T-helper 2 cell treated with Interferon-gamma antibody and Interleukin-4, amounts not matched to agents 5 μg/mL and 100 μg/mL, for 36 hours (primary cell): ENCODE measurements around the gene TNS3.
"Not testable (repeated sequence)": the region's sequence is repeated elsewhere in the genome, so short reads cannot be mapped to it uniquely, and the experiment has no call there.

Experiments used
- DNase-seq: peaks from one replicate; pipeline ENCODE4 v3.0.0; 2021; ENCODE audit warnings: low spot score
- H3K27ac Mint-ChIP-seq: one replicate; pipeline ENCODE4 v1.8.0; 2021; ENCODE audit warnings: mild to moderate bottlenecking, mixed read lengths
- H3K27me3 Mint-ChIP-seq: one replicate; pipeline ENCODE4 v1.8.0; 2021; ENCODE audit warnings: low read depth, mixed read lengths
- H3K36me3 Mint-ChIP-seq: one replicate; pipeline ENCODE4 v1.8.0; 2021; ENCODE audit warnings: low read depth, mixed read lengths
- H3K4me1 Mint-ChIP-seq: one replicate; pipeline ENCODE4 v1.8.0; 2021; ENCODE audit warnings: low read depth, mixed read lengths
- H3K4me3 Mint-ChIP-seq: one replicate; pipeline ENCODE4 v1.8.0; 2022; ENCODE audit warnings: mild to moderate bottlenecking, moderate library complexity, mixed read lengths
- H3K9me3 Mint-ChIP-seq: one replicate; pipeline ENCODE4 v1.8.0; 2021; ENCODE audit warnings: mixed read lengths

Gene TNS3

GRCh38 chr7:47451851-47452205, 130.1 kb downstream of the TNS3 start:
- no peak for DNase-seq
- Mint-ChIP-seq H3K4me3 (no peak overlapping the region), H3K27me3 (no peaks in the 10 kb centered on the region), H3K4me1 (no peaks in the 10 kb centered on the region), H3K36me3 (no peaks in the 10 kb centered on the region), H3K27ac (no peak overlapping the region), H3K9me3 (no peaks in the 10 kb centered on the region)

DNA sequence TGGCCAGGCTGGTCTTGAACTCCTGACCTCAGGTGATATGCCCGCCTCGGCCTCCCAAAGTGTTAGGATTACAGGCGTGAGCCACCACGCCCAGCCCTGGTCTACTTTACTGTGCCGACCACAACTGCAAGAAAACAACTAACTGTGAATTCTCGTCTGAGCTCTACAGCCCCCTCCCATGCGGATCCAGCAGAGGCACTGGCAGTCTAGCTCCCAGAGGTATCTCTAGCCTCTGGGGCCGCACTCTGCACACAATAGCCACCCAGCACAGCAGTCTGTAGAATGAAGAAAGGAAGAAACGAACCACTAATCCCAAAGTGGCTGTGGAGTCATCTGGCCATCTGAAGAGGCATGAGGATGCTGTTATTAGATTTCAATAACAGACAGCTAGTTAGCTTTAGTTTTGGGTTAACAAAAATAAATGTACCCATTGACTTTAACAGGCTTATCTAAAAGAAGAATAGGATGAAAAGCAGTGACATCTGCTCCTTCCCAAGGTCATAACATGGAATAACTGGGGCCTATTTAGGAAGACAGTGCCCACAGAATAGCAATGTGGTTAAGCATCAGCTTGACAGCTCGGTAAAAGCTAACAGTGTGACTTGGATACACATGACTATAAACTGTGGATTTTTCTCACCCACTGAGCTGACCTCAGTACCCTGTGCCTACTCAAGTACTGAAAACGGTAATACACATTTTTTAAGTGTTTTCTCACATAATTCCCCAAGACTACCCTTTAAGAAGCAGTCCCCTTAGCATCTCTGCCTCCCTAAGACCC, 131.9 kb downstream of the TNS3 start:
- no peak overlapping the region for H3K4me3 Mint-ChIP-seq
- H3K27ac Mint-ChIP-seq = no peak overlapping the region
- no peaks in the 10 kb centered on the region for H3K36me3 Mint-ChIP-seq
- H3K4me1 Mint-ChIP-seq = no peaks in the 10 kb centered on the region
- H3K27me3 Mint-ChIP-seq = no peaks in the 10 kb centered on the region
- DNase-seq = no peak
- H3K9me3 Mint-ChIP-seq = no peaks in the 10 kb centered on the region

- Mint-ChIP-seq H3K9me3 (no peaks in the 10 kb centered on the region), H3K36me3 (no peaks in the 10 kb centered on the region), H3K27me3 (no peaks in the 10 kb centered on the region), H3K27ac (no peak overlapping the region), H3K4me3 (no peak overlapping the region), H3K4me1 (no peaks in the 10 kb centered on the region)
- no peak for DNase-seq
Measured at GRCh38 chr7:47448971-47449370, 132.9 kb downstream of the TNS3 start.

- no peak for DNase-seq
- H3K27me3 Mint-ChIP-seq = no peaks in the 10 kb centered on the region
- H3K27ac Mint-ChIP-seq = no peak overlapping the region
- no peaks in the 10 kb centered on the region for H3K36me3 Mint-ChIP-seq
- H3K4me1 Mint-ChIP-seq = no peaks in the 10 kb centered on the region
- no peaks in the 10 kb centered on the region for H3K9me3 Mint-ChIP-seq
- no peak overlapping the region for H3K4me3 Mint-ChIP-seq
Measured at GRCh38 chr7:47447621-47448349, 134.1 kb downstream of the TNS3 start.

- no peaks in the 10 kb centered on the region for H3K4me1 Mint-ChIP-seq
- no peak overlapping the region for H3K4me3 Mint-ChIP-seq
- no peak overlapping the region for H3K27ac Mint-ChIP-seq
- no peaks in the 10 kb centered on the region for H3K9me3 Mint-ChIP-seq
- no peaks in the 10 kb centered on the region for H3K36me3 Mint-ChIP-seq
- DNase-seq = no peak
- no peaks in the 10 kb centered on the region for H3K27me3 Mint-ChIP-seq
Measured at GRCh38 chr7:47446871-47447466, 134.9 kb downstream of the TNS3 start.

DNA sequence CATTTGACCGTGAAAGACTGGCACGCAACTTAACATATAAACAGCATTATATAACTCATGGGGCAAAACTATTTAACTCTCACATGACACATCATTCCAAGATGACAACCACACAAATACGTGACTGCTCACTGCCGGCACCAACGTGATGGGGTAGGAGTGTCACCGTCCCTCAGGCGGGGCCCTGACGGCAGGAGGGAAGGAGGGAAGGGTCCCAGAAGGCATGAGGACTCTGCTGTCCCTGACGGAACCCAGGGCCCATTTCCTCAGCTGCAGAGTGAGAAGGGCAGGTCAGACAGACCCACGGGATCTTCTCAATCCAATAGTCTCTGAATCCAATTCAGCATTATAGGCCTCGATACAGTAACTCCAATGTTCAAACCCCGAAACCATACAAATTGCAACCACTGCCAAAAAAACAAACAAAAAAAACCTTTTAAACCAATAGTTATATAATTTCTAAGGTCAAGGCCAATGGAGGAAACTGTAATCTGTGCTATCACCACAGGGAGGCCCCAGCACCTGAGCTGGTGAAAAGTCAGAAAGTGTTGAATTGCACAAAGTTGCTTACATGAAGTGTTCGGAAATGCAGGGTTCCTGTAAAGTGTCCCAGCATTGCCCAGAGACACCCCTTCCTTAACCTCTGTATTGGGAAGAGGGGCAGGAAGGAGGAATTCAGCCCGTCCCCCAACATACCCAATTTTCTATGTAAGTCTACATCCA, 137.4 kb downstream of the TNS3 start:
- no peaks in the 10 kb centered on the region for H3K9me3 Mint-ChIP-seq
- H3K27ac Mint-ChIP-seq = no peak overlapping the region
- H3K27me3 Mint-ChIP-seq = no peaks in the 10 kb centered on the region
- H3K4me3 Mint-ChIP-seq = no peak overlapping the region
- H3K4me1 Mint-ChIP-seq = no peaks in the 10 kb centered on the region
- H3K36me3 Mint-ChIP-seq = no peaks in the 10 kb centered on the region
- DNase-seq = no peak

GRCh38 chr7:47443049-47443448, 138.9 kb downstream of the TNS3 start:
- DNase-seq = no peak
- no peaks in the 10 kb centered on the region for H3K4me1 Mint-ChIP-seq
- no peak overlapping the region for H3K4me3 Mint-ChIP-seq
- H3K36me3 Mint-ChIP-seq = no peaks in the 10 kb centered on the region
- H3K27me3 Mint-ChIP-seq = no peaks in the 10 kb centered on the region
- no peak overlapping the region for H3K27ac Mint-ChIP-seq
- no peaks in the 10 kb centered on the region for H3K9me3 Mint-ChIP-seq

DNA sequence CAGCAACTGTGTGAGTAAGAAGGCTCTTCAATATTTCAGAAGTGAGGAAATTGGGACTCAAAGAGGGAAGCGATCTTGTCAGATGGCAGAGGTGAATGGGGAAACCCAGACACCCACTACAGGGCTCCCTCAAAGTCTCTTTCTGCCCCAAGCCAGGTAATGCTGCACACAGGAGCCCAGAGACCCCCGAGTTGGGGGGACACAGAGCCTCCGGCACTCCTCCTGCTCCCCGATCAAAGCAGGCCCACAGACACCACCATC, 139.4 kb downstream of the TNS3 start:
- no peak for DNase-seq
- Mint-ChIP-seq H3K4me1 (no peaks in the 10 kb centered on the region), H3K27ac (no peak overlapping the region), H3K27me3 (no peaks in the 10 kb centered on the region), H3K4me3 (no peak overlapping the region), H3K36me3 (no peaks in the 10 kb centered on the region), H3K9me3 (no peaks in the 10 kb centered on the region)

GRCh38 chr7:47441796-47442604, 139.9 kb downstream of the TNS3 start:
- no peak overlapping the region for H3K4me3 Mint-ChIP-seq
- H3K36me3 Mint-ChIP-seq = no peaks in the 10 kb centered on the region
- no peaks in the 10 kb centered on the region for H3K9me3 Mint-ChIP-seq
- DNase-seq = no peak
- no peaks in the 10 kb centered on the region for H3K27me3 Mint-ChIP-seq
- no peak overlapping the region for H3K27ac Mint-ChIP-seq
- no peaks in the 10 kb centered on the region for H3K4me1 Mint-ChIP-seq

DNA sequence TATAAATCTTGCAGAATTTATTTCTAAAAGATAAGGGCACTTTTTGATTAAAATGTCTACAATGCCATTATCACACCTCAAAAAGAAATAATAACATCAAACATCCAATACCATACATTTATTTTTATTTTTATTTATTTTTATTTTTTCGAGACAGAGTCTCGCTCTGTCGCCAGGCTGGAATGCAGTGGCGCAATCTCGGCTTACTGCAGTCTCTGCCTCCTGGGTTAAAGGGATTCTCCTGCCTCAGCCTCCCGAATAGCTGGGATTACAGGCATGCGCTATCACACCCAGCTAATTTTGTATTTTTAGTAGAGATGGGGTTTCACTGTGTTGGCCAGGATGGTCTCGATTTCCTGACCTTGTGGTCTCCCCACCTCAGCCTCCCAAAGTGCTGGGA, 140.9 kb downstream of the TNS3 start:
- H3K4me3 Mint-ChIP-seq, H3K27me3 Mint-ChIP-seq, H3K4me1 Mint-ChIP-seq, H3K27ac Mint-ChIP-seq, DNase-seq, H3K36me3 Mint-ChIP-seq, H3K9me3 Mint-ChIP-seq: not testable (repeated sequence)

DNA sequence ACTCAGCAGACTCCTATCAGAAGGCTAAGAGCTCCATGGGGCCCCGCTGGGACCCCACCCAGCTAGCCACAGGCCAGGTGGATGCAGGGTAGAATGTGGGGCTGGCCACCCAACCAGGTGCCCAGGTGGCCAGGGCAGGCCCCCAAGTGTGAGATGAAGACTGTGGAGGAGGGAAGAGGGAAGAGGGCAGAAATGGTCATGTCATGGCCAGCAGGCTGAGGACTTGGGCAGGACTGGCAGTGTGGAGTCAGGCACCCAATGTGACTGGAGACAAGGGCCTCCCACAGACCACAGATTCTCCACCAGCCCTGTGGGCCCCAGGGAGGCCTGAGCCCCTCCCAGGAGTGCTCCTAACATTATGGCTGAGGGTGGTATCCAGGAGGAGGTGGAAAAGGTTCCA, 141.6 kb downstream of the TNS3 start:
- DNase-seq = no peak
- no peak overlapping the region for H3K4me3 Mint-ChIP-seq
- H3K36me3 Mint-ChIP-seq = no peaks in the 10 kb centered on the region
- H3K27me3 Mint-ChIP-seq = no peaks in the 10 kb centered on the region
- H3K9me3 Mint-ChIP-seq = no peaks in the 10 kb centered on the region
- no peak overlapping the region for H3K27ac Mint-ChIP-seq
- H3K4me1 Mint-ChIP-seq = no peaks in the 10 kb centered on the region

GRCh38 chr7:47439181-47439667, 142.7 kb downstream of the TNS3 start:
- Mint-ChIP-seq H3K4me1 (no peaks in the 10 kb centered on the region), H3K36me3 (no peaks in the 10 kb centered on the region), H3K27ac (no peak overlapping the region), H3K4me3 (no peak overlapping the region), H3K27me3 (no peaks in the 10 kb centered on the region), H3K9me3 (no peaks in the 10 kb centered on the region)
- no peak for DNase-seq

GRCh38 chr7:47438411-47439029, 143.4 kb downstream of the TNS3 start:
- H3K27me3 Mint-ChIP-seq = no peaks in the 10 kb centered on the region
- no peak overlapping the region for H3K4me3 Mint-ChIP-seq
- H3K36me3 Mint-ChIP-seq = no peaks in the 10 kb centered on the region

More at GRCh38 chr7:47438411-47439029, 143.4 kb downstream of the TNS3 start:
- H3K27ac Mint-ChIP-seq = no peak overlapping the region
- DNase-seq = no peak
- no peaks in the 10 kb centered on the region for H3K4me1 Mint-ChIP-seq
- no peaks in the 10 kb centered on the region for H3K9me3 Mint-ChIP-seq
